Heart left ventricle (tissue), 16 donors: ENCODE measurements around the gene TTC7B. TPM values are rescaled to one million over a fixed set of nuclear protein-coding genes. Genes with fewer than 3 reads are reported as not detected.

ENCODE experiments used
- ATAC-seq, 4 donors: fragments of 200-7000 bp; cut with Tn5 transposase; one replicate each; pipeline ENCODE4 v1.9.1; 2020 to 2022; ENCODE audit warnings: moderate library complexity in 4 of 4, mild to moderate bottlenecking in 3 of 4, moderate number of reproducible peaks in 1 of 4
- DNase-seq, 5 donors: peaks; one replicate each; pipeline ENCODE4 v3.0.0-alpha.2; 2020
- H3K27ac ChIP-seq, 12 donors: fragments of 200-600 bp; sonication (generic) in 4 of 12; one replicate each; pipeline versions ENCODE4 v1.5.0 to v1.8.0; 2016 to 2022; ENCODE audit warnings: mild to moderate bottlenecking in 2 of 12
- H3K27me3 ChIP-seq, 9 donors: fragments of 200-600 bp; sonication (generic) in 2 of 9; one replicate each; pipeline versions ENCODE4 v1.5.1 to v1.8.0; 2016 to 2022; ENCODE audit warnings: mild to moderate bottlenecking in 3 of 9
- H3K36me3 ChIP-seq, 9 donors: fragments of 200-600 bp; sonication (generic) in 2 of 9; one replicate each; pipeline versions ENCODE4 v1.5.0 to v1.8.0; 2018 to 2022; ENCODE audit warnings: mild to moderate bottlenecking in 2 of 9
- H3K4me1 ChIP-seq, 12 donors: fragments of 200-600 bp; sonication (generic) in 4 of 12; one replicate each; pipeline versions ENCODE4 v1.5.0 to v1.8.0; 2016 to 2022; ENCODE audit warnings: mild to moderate bottlenecking in 3 of 12
- H3K4me3 ChIP-seq, 12 donors: fragments of 200-600 bp; sonication (generic) in 4 of 12; one replicate each; pipeline versions ENCODE4 v1.5.0 to v1.8.0; 2017 to 2022; ENCODE audit warnings: mild to moderate bottlenecking in 9 of 12, moderate library complexity in 4 of 12
- H3K9me3 ChIP-seq, 12 donors: fragments of 200-600 bp; sonication (generic) in 4 of 12; one replicate each; pipeline versions ENCODE4 v1.5.0 to v1.8.0; 2016 to 2022; ENCODE audit warnings: mild to moderate bottlenecking in 1 of 12
- CTCF ChIP-seq, 12 donors: fragments of 200-600 bp; sonication (generic) in 4 of 12; IDR thresholded peaks; one replicate each; pipeline versions ENCODE4 v1.5.0 to v1.8.0; 2018 to 2022; ENCODE audit warnings: antibody characterized with exemption in 12 of 12, mild to moderate bottlenecking in 5 of 12
- POLR2A ChIP-seq, 2 donors: fragments of 450-650 bp; IDR thresholded peaks; one replicate each; pipeline ENCODE4 v1.6.1; 2017; ENCODE audit warnings: antibody characterized with exemption in 2 of 2, mild to moderate bottlenecking in 2 of 2, moderate library complexity in 2 of 2
- WGBS, 4 donors: extraction: QIAGEN DNeasy Blood & Tissue Kit in 2 of 4; methylation state at CpG; one replicate each; pipeline versions ENCODE4 v1.1.5 to v1.1.7; 2013 to 2018; 5-methylcytosine and 5-hydroxymethylcytosine counted together
- intact Hi-C, 10 donors: fragments of 100-400 bp; cut with DNase I; formaldehyde crosslinking; loops; one replicate each; pipeline versions ENCODE4 v1.11.1 to v1.14.2; 2022
- polyA plus RNA-seq, 2 donors: library from polyadenylated mRNA; stranded (reverse); fragments of 200-250 nt; gene quantifications; one replicate each; pipeline ENCODE4 v1.2.3, GENCODE V29; 2013
- total RNA-seq, 9 donors: library from RNA; depleted of rRNA in 2 of 9; stranded (reverse); fragments of >200 nt in 2 of 9; fragmentation: NEBNext Ultra II Directional in 3 of 9; extraction: Animal tissue kit (Norgen Biotek cat#: 25700) in 3 of 9; gene quantifications; one replicate each; pipeline versions ENCODE4 v1.1.0 to v1.2.4, GENCODE V29; 2016 to 2023
- donor health status: ischemic (EF 13 %, LVEDD 7.1; RV severe dilation, severe dysfunction).
- donor health status: healthy with polysubstance abuse.
- donor health status: DM: no; HTN: yes; CAD: no.
- donor health status: DM: no; HTN: no; CAD: no.
- donor health status: ischemic (EF 25% LVEDD 6.9; RV normal size, moderate dysfunction).
- donor health status: ischemic (EF 25% LVEDD 5.7; RV mildly dilated, moderate dysfunction).
- donor health status: healthy.
- donor health status: DM: yes; HTN: yes; CAD: no.
- donor health status: ischemic (EF 35%, LVEDD 5.7; RV mildly dilated, moderate dysfunction).
- donor health status: nonischemic (EF 11% LVEDD 7.7; RV severe dilation, severe dysfunction).
- donor health status: DM: yes; HTN: yes; CAD: no.
- donor health status: PGD.
- donor health status: ischemic (EF 29% LVEDD 5.4; RV normal size, mild dysfunction).
- donor health status: nonischemic (EF 23%, LVEDD 6.1; RV moderate dilation, normal function).

The TTC7B gene
- total and polyA plus RNA-seq, 11 donors: 20.3 to 76.1 (median 62.6) TPM

GRCh38 chr14:90675399-90675798 is 140.8 kb downstream of the TTC7B start:
- H3K4me1 ChIP-seq: peaks cover 0 to 65% (median 29%) of the 10 kb centered on the region in 12 donors
- DNase-seq: peak in 3 of 5 donors; percentile 35 to 69 (median 37)
- WGBS, 4 donors: 49 to 70% (median 55%) methylated on average over 7 of the region's 7 CpGs
- peaks cover 0 to 36% (median 5%) of the 10 kb centered on the region in 9 donors for H3K36me3 ChIP-seq
- no peak overlapping the region for H3K4me3 ChIP-seq
- intact Hi-C loops: loop anchor here in 1 of 10 donors (10.0 kb wide), 1 partner anchor 121 kb away; no protein-coding TSS in a partner anchor
- TF ChIP-seq POLR2A (IDR thresholded peaks at IDR 0.05): no peak
- no peak for TF ChIP-seq CTCF (IDR thresholded peaks at IDR 0.05)
- peak; percentile 66 to 92 (median 89) for ATAC-seq
- no peaks in the 10 kb centered on the region for H3K9me3 ChIP-seq
- H3K27ac ChIP-seq: peak overlapping the region in 10 of 12 donors; percentile 2 to 70 (median 63)
- H3K27me3 ChIP-seq: no peaks in the 10 kb centered on the region

- H3K4me1 ChIP-seq: peaks cover 0 to 65% (median 29%) of the 10 kb centered on the region in 12 donors
- peak overlapping the region in 11 of 12 donors; percentile 2 to 70 (median 60) for H3K27ac ChIP-seq
- no peak for TF ChIP-seq POLR2A (IDR thresholded peaks at IDR 0.05)
- no peak for TF ChIP-seq CTCF (IDR thresholded peaks at IDR 0.05)
- ATAC-seq: no peak
- no peak overlapping the region for H3K4me3 ChIP-seq
- WGBS, 4 donors: 71 to 88% (median 78%) methylated on average over 5 of the region's 5 CpGs
- intact Hi-C loops: loop anchor here in 1 of 10 donors (10.0 kb wide), 1 partner anchor 120 kb away; no protein-coding TSS in a partner anchor
- H3K36me3 ChIP-seq: peaks cover 0 to 40% (median 5%) of the 10 kb centered on the region in 9 donors
- H3K27me3 ChIP-seq: no peaks in the 10 kb centered on the region
- H3K9me3 ChIP-seq: peaks cover 0 to 5% (median 0%) of the 10 kb centered on the region in 12 donors
- DNase-seq: no peak
These were observed 141.5 kb downstream of the TTC7B start for GRCh38 chr14:90674716-90675115.

- peaks cover 0 to 65% (median 29%) of the 10 kb centered on the region in 12 donors for H3K4me1 ChIP-seq
These were observed 142.1 kb downstream of the TTC7B start for GRCh38 chr14:90674043-90674670.

More at GRCh38 chr14:90674043-90674670, 142.1 kb downstream of the TTC7B start:
- peaks cover 0 to 10% (median 0%) of the 10 kb centered on the region in 12 donors for H3K9me3 ChIP-seq
- TF ChIP-seq CTCF (IDR thresholded peaks at IDR 0.05): no peak
- DNase-seq (peak in 3 of 5 donors; percentile 30 to 48 (median 47)), ATAC-seq (peak; percentile 44 to 74 (median 62))
- intact Hi-C loops: loop anchor here in 1 of 10 donors (10.0 kb wide), 1 partner anchor 119 kb away; no protein-coding TSS in a partner anchor
- no peaks in the 10 kb centered on the region for H3K27me3 ChIP-seq
- H3K27ac ChIP-seq: peak overlapping the region in 10 of 12 donors; percentile 2 to 70 (median 60)
- no peak overlapping the region for H3K4me3 ChIP-seq
- peaks cover 0 to 40% (median 5%) of the 10 kb centered on the region in 9 donors for H3K36me3 ChIP-seq
- WGBS, 4 donors: 56 to 73% (median 64%) methylated on average over 8 of the region's 8 CpGs
